GM19372 (cell line): Measurements from ENCODE around the gene WDR19.
"Not testable (repeated sequence)": the region's sequence is repeated elsewhere in the genome, so short reads cannot be mapped to it uniquely, and the experiment has no call there.

Experiments
- ATAC-seq: cut with Tn5 transposase; IDR thresholded peaks from one replicate; pipeline ENCODE4 v1.9.1; 2021; ENCODE audit warnings: mild to moderate bottlenecking, low read depth, moderate library complexity; ENCODE audit not compliant: unreplicated experiment

WDR19 gene

DNA sequence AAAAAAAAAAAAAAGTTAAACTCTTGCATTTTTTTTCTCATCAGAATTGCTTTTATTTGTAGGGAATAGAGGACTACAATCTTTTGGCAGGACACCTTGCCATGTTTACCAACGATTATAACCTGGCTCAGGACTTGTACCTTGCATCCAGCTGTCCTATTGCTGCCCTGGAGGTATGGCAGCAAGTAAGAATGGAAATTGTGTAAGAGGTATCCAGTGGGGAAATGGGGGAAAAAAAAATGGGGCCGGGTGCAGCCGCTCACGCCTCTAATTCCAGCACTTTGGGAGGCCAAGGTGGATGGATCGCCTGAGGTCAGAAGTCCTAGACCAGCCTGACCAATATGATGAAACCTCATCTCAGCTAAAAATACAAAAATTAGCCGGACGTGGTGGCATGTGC, 49.8 kb downstream of the WDR19 start:
- no peak for ATAC-seq

DNA sequence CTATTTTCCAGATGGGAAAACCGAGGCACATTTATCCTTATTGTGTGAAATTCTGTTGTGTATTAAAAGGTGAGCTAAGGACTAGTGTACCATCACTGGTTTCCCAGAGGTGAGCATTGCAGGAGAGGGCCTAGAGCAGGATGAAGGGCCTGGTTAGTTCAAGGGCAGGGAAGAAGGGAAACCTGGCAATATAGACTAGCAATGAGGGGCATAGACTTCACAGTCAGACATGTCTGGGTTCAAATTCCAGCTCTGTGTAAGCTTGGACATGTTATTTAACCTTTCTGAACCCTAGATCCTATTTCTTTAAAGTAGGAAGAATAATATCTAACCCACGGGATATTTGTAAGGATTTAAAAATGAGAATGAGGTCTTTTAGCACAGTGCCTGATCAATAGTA, 50.8 kb downstream of the WDR19 start:
- ATAC-seq = no peak

DNA sequence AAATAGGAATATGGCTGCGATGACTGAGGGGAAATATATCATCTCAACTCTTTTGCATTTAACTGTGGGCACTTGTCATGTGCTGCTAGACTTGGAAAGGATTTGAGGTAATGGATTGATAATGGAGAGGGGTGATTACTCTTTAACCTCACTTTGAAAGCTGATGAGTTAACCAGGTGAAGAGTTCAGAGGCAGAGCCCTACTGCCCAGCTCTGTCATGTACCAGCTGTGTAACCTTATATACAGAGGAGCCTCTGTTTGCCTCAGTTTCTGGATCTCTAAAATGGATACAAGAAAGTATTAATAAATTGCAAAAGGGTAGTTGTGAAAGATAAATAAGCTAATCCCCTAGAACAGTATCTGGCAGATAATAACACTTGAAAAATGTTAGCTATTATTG, 51.5 kb downstream of the WDR19 start:
- no peak for ATAC-seq

DNA sequence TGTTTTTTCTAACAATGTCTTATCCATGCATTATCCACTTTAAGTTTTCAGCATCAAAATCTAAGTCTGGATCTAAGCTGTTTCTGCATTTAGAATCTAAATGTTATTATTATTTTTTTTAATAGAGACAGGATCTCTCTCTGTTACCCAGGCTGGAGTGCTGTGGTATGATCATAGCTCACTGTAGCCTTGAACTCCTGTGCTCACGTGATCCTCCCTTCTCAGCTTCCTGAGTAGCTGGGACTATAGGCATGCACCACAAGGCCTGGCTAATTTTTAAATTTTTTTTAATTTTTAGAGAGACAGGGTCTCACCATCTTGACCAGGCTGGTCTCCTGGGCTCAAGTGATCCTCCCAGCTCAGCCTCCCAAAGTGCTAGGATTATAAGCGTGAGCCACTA, 52.7 kb downstream of the WDR19 start:
- no peak for ATAC-seq

DNA sequence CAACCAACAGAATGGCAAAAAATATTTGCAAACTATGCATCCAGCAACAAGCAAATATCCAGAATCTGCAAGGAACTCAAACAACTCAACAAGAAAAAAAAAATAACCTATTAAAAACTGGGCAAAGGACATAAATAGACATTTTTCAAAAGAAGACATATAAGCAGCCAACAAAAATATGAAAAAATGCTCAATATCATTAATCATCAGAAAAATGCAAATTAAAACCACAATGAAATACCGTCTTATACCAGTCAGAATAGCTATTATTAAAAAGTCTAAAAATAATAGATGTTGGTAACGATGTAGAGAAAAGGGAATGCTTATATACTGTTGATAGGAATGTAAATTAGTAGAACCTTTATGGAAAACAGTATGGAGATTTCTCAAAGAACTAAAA, 53.4 kb downstream of the WDR19 start:
- ATAC-seq = no peak

DNA sequence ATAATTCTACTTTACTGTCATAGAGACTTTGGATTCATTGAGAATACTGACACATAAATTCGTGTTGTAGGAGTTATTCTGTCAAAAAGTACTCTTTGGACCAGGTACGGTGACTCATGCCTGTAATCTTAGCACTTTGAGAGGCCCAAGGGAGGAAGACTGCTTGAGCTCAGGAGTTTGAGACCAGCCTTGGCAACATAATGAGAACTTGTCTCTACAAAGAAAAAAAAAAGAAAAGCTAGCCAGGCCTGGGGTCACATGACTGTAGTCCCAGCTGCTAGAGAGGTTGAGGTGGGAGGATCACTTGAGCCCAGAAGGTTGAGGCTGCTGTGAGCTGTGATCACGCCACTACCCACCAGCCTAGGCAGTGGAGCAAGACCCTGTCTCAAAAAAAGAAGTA, 54.9 kb downstream of the WDR19 start:
- no peak for ATAC-seq

DNA sequence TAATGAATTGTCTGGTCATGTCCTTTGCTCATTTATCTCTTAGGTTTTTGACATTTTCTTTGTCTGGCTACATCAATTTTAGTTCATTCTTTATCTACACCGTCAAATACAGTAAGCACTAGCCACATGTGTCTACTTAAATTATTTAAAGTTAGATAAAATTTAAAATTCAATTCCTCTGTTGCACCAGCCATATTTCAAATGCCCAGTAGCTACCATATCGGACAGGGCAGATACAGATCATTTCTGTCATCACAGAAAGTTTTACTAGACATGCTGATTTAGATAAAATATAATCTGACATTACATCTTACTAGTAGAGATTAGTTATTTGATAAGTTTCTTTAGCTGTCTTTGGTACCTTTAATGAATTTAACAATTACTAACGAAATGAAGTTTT, 61.1 kb downstream of the WDR19 start:
- no peak for ATAC-seq

DNA sequence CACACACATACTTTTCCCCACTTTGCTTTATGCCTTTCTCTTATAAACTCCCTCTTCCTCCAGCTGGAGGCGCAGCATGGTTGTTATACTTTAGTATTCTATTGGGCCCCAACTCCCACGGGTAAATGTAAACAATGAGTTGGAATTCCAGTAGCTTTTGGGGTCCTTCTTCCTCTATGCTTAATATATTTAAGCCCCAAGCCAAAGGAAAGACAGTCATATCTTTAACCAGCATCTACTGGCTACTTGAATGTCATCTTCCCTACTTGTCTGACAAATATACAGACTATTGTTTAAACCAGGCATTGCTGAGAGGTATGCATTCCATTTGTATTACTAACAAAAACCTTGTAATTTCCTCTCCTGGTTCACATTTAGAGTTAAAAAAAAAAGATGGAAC, 72.9 kb downstream of the WDR19 start:
- no peak for ATAC-seq

DNA sequence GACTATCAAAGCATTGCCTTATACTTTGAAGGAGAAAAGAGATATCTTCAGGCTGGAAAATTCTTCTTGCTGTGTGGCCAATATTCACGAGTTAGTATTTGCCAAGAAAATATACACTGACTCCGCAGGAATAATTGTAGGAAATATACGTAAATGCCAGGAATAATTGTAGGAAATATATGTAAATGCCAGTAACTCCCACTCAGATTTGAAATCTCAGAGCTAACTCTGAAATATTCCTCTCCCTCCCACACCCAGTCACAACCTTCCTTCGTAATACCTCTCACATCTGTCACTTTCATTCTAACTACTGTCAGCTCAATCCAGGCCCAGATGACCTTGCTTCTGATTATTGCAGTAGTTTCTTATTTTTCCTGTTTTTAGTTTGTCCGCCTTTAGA, 73.5 kb downstream of the WDR19 start:
- no peak for ATAC-seq

DNA sequence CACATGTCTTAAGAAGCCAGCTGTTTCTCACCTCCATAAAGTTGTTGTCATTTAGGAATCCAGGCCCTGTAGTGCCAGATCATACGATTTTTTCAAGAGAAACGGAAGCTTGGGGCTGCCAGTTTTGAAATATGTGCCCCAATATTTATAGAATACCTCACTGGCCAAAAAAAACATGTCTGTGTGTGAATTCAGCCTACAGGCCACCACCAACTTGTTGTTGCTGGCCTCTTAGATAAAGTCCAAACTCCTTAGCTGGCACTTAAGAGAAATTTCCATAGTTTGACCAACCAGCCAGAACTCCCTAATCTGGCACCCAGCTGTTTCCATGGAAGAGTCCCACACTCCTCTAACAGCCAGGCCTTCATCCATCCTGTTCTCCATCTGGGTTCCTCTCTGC, 74.1 kb downstream of the WDR19 start:
- no peak for ATAC-seq

DNA sequence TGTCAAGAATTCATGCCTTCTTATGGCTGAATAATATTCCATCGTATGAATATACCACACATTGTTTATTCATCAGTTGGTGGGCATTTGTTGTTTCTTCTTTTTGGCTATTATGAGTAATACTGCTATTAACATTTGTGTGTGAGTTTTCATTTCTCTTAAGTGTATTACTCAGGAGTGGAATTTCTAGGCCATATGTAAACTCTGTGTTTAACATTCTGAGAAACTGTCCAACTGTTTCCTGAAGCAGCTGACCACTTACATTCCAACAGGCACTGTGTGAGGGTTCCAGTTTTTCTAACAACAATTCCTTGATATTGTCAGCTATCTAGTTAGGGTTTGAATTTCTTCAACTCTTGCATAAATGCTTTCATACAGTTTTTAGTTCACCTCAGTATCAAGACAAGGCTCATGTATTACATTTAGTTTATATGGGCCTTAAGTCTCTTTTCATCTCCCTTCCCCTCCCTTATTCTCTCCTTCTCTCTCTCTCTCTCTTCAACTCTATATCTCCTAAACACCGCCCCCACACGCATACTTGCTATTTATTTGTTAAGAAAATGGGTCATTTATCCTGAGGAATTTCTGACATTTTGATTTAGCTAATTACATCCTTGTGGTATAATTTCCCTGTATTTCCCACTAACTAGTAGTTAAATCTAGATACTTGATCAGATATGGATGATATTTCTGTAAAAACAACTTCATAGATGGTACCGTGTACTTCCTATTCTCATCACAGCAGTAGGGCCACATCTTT, 77.4 kb downstream of the WDR19 start:
- no peak for ATAC-seq

DNA sequence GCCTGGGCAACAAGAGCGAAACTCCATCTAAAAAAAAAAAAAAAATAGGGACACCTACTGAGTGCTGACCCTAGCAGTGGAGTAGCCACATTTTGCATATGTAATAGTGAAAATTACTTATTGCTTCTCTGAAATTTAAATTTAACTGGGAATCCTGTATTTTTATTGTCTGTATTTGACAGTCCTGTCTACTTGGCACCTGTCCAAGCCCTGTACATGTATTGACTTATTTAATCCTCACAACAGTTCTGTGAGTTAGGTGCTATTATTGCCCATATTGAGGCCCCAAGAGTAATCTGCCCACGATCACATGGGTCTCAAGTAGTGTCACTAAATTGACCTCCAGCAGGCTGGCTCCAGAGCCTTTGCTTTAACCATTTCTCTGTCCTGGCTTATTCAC, 81.6 kb downstream of the WDR19 start:
- no peak for ATAC-seq

DNA sequence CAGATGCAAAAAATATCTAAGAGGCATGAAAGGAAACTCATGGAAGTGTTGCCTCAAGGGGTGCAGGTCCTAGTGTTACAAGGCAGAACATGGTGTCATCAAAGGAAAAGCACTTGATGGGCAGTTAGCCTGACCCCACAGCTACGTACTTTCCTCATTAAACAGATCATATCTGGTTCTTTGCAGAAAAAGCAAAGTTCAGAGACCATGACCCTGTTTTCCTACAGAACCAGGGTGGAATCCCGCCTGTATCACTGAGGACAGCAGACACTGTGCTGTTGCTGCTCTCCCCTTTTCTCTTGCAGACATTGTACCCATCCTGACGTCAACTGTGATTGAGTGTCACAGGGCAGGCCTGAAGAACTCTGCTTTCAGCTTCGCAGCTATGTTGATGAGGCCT, 92.2 kb downstream of the WDR19 start:
- ATAC-seq = no peak

DNA sequence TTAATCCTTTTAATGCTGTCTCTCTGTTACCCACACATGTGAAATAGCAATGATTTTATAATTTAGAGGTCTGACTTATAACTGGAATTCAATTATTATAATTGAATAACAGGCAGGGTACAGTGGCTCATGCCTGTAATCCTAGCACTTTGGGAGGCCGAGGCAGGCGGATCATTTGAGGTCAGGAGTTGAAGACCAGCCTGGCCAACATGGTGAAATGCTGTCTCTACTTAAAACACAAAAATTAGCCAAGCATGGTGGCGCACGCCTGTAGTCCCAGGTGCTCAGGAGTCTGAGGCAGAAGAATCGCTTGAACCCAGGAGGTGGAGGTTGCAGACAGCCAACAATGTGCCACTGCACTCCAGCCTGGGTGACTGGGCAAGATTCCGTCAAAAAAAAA, 95.3 kb downstream of the WDR19 start:
- ATAC-seq = not testable (repeated sequence)

DNA sequence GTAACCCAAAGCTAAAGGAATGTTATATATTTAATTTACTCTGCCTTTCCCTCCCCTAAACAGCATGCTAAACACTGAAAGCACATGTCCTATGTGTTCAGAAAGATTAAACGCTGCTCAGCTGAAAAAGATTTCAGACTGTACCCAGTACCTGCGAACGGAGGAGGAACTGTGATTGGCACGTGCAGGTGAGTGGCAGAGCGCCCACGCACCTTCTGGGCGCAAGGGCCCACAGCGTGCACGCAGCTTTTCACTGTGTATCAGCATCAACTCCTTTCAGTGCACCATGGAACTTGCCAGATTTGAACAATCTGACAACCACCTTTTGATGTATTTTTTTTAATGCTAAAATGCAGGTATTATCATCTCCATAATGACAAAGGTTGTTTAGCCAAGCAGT, 96.1 kb downstream of the WDR19 start:
- no peak for ATAC-seq

DNA sequence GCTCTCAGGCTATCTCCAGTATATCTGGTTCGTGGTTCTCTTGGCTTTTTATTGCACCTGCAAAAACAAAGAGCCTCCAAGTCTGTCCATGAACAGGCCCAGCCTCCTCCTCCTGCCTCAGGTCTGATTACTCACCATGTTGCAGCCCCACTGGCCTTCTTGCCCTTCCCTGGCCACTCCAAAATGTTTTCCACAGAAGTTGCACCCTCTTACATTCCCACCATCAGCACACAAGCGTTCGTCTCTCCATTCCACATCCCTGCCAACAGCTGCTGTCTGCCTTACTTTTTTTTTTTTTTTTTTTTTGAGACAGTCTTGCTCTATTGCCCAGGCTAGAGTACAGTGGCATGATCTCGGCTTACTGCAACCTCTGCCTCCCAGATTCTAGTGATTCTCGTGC, 97.1 kb downstream of the WDR19 start:
- ATAC-seq = no peak

DNA sequence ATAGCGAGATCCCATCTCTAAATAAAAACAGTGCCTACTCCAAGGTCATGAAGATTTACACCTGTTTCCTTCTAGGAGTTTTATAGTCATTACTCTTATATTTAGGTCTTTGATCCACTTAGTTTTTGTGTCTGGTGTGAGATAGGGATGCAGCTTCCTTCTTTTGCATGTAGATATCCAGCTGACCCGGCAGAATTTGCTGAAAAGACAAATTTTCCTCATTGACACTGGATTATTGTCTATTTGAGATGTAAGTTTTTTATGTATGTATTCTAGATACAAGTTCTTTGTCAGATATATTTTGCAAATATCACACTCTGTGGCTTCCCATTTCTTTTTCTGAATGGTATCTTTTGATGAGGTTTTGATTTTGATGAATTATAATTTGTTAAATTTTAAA, 98.4 kb downstream of the WDR19 start:
- ATAC-seq = no peak

DNA sequence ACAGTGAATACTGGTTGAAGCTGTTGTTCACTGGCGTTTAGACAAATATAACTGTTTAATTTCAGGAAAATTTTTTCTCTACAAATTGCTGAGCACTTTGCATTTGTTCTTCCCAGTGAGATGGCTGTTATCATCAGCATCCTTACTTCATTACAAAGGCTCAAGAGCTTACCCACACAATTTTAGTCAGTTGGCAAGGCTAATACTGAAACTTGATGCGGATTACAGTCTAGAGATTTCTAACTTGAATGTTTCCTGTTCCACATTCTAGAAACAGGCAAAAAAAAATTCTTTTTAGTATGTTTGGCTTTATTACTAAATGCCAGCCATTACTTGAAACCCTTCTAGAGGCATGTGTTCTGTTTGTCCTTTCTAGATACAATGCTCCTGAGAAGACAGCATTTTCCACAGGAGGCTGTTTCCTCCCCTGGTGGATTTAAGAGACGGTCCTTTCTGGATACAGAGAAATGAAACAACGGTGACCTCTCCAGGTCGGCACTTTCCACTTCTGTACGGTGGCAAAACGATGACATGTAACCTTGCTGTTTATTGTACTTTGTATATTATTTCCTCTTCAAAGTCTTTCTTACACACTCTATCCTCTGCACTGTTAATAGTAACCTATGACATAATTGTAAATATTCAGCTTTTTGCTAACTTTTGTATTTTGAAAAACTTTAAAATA, 102.9 kb downstream of the WDR19 start:
- ATAC-seq = no peak

DNA sequence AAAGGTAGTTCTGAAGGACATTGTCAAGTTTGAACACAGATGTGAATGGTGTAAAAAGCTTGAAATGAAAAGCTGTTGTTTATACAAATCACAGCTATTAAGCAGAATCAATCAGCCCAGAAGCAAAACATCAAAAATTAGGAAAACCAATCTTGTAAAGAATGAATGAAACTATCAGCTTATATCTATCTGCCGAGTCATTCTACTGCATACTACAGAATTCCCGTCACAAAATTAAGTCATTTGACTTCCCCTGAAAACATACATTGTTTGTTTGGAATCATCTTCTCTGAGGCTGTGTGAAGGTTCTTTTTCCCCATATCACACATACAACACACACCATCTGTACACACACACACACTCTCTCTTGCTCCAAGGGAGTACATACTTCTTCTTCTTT, 103.5 kb downstream of the WDR19 start:
- ATAC-seq = no peak

DNA sequence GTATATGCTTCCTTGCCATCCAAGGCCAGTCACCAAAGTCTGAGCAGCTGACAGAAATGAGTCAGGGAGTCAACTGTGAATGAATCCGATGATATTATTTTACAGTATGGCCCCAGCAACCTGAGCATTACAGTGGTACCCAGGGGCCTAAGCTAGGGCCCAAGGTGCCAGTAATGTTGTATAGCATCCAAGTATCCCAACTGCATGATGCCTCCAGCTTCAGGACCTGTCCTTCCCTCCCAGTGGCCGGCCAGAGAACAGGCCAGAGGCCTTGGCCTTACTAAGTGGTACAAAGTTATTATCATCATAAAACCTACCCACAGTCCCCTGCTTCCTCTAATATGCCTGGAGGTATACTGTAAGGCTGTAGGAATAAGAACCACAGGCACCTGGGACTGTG, 103.9 kb downstream of the WDR19 start:
- ATAC-seq = no peak

DNA sequence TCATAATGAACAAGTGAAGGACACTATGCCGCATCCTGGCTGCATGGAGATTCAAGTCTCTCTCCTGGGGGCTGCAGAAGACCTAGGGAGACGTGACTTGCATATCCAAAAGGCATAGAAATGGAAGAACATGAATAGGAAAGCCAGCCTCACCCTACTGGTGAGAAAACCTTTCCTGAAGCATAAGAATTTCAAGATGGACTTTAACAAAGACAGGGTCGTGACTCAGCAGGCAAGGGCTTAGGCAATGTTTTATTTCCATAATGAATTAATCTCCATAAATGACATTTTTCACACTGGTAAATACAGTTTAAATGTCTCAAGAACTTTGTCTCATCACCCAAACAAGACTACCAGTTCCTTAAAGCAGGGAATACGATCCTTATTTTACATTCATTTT, 104.9 kb downstream of the WDR19 start:
- no peak for ATAC-seq

DNA sequence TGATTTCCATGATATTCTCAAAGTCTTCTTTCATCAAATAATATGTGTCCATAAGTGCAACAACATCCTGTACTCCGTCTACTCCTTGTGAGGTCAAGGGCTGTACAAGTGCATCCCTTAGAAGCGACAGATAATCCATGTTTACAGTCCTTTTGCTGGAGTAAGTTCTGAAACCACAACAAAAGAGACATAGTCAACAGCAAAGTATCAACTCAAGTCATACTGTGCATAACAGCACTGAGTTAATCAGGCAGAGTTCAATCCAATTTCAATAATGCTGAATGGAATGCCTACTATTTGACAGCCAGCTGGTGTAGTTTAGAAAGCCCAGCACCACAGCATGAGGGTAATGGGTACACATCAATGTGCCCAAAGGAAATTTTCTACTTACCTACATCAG, 109.4 kb downstream of the WDR19 start:
- no peak for ATAC-seq
